Subcutaneous abdominal adipose tissue (tissue), 5 donors: ENCODE data around the gene MAP4K4.

Experiments used
- H3K27ac ChIP-seq: one replicate; pipeline ENCODE4 v1.7.0; 2013; ENCODE audit warnings: low read depth, mild to moderate bottlenecking, inconsistent platforms, low read length, moderate library complexity
- H3K27me3 ChIP-seq, 5 donors: one replicate each; pipeline ENCODE4 v1.7.0; 2013; ENCODE audit warnings: low read length in 5 of 5, inconsistent platforms in 1 of 5; ENCODE audit not compliant: control insufficient read depth in 5 of 5, insufficient read depth in 4 of 5
- H3K36me3 ChIP-seq, 5 donors: one replicate each; pipeline ENCODE4 v1.7.0; 2013; ENCODE audit warnings: low read length in 5 of 5; ENCODE audit not compliant: control insufficient read depth in 5 of 5, insufficient read depth in 5 of 5
- H3K4me1 ChIP-seq, 5 donors: one replicate each; pipeline ENCODE4 v1.7.0; 2013; ENCODE audit warnings: low read length in 5 of 5, mild to moderate bottlenecking in 3 of 5, moderate library complexity in 1 of 5; ENCODE audit not compliant: control insufficient read depth in 5 of 5, insufficient read depth in 5 of 5
- H3K4me3 ChIP-seq, 5 donors: one replicate each; pipeline ENCODE4 v1.7.0; 2013; ENCODE audit warnings: low read length in 5 of 5, low read depth in 1 of 5
- H3K9ac ChIP-seq, 5 donors: one replicate each; pipeline ENCODE4 v1.7.0; 2013; ENCODE audit warnings: low read length in 5 of 5, mild to moderate bottlenecking in 4 of 5, moderate library complexity in 3 of 5
- H3K9me3 ChIP-seq, 5 donors: one replicate each; pipeline ENCODE4 v1.7.0; 2013; ENCODE audit warnings: low read length in 5 of 5; ENCODE audit not compliant: control insufficient read depth in 5 of 5
- donor health status: healthy.
- donor health status: healthy.
- donor health status: healthy.
- donor health status: healthy.
- donor health status: healthy.

MAP4K4 gene

DNA sequence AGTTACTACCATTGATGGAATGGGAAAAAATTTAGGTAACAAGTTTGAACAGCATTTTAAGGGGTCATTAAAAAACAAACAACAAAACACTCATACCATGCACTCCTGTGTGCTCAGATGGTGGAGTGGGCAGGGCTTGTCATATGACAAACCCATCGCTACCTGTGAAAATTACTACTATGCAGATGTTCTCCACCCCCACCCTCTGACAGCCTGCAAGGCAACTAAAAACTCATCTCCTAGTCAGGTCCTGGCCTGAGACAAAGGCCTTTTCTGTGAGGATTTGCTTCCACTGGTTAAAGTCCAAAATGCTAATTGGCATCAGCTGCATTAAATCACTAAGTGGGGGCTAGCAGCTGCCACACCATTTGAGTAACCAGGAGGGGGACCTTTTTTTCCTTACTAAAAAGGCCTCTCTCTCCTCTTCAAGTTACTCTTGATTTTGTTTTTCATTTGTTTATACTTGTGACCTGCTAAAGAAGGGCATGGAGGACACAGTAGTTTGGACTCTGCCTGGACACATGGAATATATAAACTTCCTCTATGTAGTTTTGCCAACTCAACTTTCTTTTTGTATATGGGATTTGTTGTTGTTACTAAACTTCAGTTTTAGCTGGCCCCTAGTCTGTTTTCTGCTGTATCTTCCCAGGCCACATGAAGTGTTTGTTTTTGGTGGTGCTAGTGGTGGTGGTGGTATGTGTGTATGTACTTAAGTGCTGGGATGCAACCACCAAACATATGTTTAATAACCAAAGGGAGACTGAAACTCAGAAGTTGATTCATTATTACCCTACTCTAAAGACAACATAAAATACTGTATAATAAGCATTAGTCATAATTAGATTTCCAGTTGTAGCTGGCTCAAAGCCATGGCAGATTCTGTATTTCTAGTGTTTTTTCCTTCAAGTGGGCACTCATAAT is 121.3 kb downstream of the MAP4K4 start:
- Histone ChIP-seq H3K9me3 (no peaks in the 10 kb centered on the region), H3K27ac (no peak overlapping the region), H3K9ac (no peak overlapping the region), H3K36me3 (no peaks in the 10 kb centered on the region), H3K27me3 (no peaks in the 10 kb centered on the region), H3K4me1 (peaks cover 2 to 39% (median 35%) of the 10 kb centered on the region in 5 donors), H3K4me3 (no peak overlapping the region)

DNA sequence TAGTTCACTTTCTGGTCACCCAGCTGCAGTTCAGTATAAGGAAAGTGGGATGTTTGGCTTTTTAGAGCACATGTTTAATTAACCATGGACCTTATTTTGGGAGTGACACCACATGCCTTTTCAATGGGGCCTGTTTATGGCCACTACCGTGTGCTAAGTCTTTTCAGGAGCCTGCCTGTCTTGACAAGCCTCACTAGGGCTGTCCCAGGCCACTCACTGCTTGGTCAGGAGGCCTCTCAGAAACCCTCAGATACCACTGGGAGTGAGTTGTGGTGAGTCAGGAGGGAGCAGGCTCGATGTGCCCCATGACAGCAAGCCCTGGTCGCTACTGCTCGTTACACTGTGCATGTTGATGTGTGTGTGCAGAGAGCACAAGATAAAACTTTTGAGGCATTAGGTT is 123.0 kb downstream of the MAP4K4 start:
- Histone ChIP-seq H3K36me3 (peaks cover 0 to 7% (median 2%) of the 10 kb centered on the region in 5 donors), H3K9ac (no peak overlapping the region), H3K27me3 (no peaks in the 10 kb centered on the region), H3K4me3 (no peak overlapping the region), H3K27ac (no peak overlapping the region), H3K9me3 (no peaks in the 10 kb centered on the region), H3K4me1 (peaks cover 2 to 31% (median 30%) of the 10 kb centered on the region in 5 donors)

DNA sequence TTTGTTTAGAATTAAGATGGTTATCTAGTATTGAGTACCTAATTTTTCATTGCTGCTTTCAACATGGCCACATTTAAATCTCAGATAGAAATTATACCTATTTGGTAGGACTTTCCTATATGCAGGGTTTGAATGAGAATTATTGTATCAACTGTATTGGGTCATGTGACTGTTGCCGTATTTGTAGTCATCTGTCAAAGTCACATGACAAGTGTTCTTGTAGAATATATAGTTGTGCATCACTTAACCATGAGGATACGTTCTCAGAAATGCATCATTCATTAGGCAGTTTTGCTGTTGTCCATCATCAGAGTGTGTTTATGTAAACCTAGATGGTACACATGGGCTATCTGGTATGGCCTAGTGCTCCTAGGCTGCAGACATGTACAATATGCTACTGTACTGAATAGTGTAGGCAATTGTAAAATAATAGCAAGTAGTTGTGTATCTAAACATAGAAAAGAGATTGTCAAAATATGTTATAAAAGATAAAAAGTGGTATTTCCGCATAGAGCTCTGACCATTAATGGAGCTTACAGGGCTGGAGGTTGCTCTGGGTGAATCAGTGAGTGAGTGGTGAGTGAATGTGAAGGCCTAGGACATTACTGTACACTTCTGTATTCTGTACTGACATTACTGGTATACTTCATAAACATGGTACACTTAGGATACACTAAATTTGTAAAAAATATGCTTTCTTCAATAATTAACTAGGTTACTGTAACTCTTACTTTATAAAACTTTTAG is 123.7 kb downstream of the MAP4K4 start:
- Histone ChIP-seq H3K4me3 (no peak overlapping the region), H3K27ac (no peak overlapping the region), H3K9ac (no peak overlapping the region), H3K36me3 (peaks cover 0 to 8% (median 2%) of the 10 kb centered on the region in 5 donors), H3K4me1 (peaks cover 2 to 24% (median 23%) of the 10 kb centered on the region in 5 donors), H3K27me3 (no peaks in the 10 kb centered on the region), H3K9me3 (no peaks in the 10 kb centered on the region)

DNA sequence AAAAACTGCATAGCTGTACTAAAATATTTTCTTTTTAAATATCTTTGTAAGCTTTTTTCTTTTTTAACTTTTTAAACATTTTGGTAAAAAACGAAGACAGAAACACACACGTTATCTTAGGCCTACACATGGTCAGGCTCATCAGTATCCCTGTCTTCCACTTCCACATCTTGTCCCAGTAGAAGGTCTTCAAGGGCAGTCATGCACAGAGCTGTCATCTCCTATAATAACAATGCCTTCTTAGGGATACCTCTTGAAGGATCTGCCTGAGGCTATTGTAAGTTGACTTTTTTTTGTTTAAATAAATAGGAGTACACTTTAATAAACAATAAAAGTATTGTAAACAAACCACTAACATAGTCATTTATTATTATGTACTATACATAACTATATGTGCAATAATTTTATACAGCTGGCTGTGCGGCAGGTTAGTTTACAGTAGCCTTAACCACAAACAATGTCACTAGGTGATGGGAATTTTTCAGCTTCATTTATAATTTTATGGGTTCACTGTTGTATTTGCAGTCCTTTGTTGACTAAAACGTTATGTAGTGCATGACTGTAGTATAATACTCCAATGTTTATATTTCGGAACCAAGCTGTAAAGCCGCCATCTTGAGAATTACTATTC is 124.4 kb downstream of the MAP4K4 start:
- H3K9ac ChIP-seq = no peak overlapping the region
- no peaks in the 10 kb centered on the region for H3K9me3 ChIP-seq
- no peaks in the 10 kb centered on the region for H3K27me3 ChIP-seq
- no peak overlapping the region for H3K4me3 ChIP-seq
- no peak overlapping the region for H3K27ac ChIP-seq
- H3K4me1 ChIP-seq = peaks cover 0 to 22% (median 17%) of the 10 kb centered on the region in 5 donors
- H3K36me3 ChIP-seq = peaks cover 2 to 14% (median 6%) of the 10 kb centered on the region in 5 donors

DNA sequence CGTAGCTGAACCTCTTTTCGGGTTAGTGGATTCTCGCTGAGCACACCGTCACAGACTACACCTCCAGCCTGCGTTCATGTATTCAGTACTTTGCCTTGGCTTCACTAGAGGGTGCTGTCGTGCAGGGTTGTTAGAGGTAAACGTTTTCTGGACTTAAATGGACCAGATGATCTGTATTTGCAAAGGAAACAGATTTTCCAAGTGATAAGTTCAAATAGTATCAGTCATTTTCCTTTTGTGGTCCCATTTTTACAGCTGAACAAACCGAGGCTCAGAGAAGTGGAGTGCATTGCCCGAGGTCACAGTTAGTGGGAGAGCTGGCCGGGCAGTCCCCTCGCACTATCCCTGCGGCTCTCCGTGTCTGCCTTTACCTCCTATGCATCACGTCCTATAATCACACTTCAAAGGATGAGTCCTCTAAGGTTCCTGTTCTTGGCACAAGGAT is 125.9 kb downstream of the MAP4K4 start:
- Histone ChIP-seq H3K9ac (no peak overlapping the region), H3K27ac (no peak overlapping the region), H3K4me1 (peaks cover 0 to 36% (median 16%) of the 10 kb centered on the region in 5 donors)

DNA sequence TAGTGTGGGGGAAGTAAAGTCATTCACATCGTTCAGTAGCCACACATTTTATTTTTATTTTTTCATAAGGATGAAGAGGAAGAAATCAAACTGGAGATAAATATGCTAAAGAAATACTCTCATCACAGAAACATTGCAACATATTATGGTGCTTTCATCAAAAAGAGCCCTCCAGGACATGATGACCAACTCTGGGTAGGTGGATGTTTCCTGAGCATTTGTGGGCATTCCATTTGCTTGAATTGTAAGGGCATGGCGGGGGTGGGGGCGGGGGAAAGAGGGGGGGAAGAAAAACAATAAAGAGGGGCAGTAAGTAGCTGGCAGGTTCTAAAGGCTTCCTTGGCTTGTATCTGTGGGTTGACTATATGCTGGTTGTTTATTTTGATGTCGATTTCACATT is 126.4 kb downstream of the MAP4K4 start:
- no peaks in the 10 kb centered on the region for H3K27me3 ChIP-seq
- no peak overlapping the region for H3K27ac ChIP-seq
- H3K4me1 ChIP-seq = peaks cover 2 to 36% (median 15%) of the 10 kb centered on the region in 5 donors
- H3K9ac ChIP-seq = no peak overlapping the region
- H3K9me3 ChIP-seq = no peaks in the 10 kb centered on the region
- no peak overlapping the region for H3K4me3 ChIP-seq
- H3K36me3 ChIP-seq = peaks cover 3 to 26% (median 15%) of the 10 kb centered on the region in 5 donors

More for the DNA sequence above, 125.9 kb downstream of the MAP4K4 start:
- Histone ChIP-seq H3K27me3 (no peaks in the 10 kb centered on the region), H3K9me3 (no peaks in the 10 kb centered on the region), H3K4me3 (no peak overlapping the region), H3K36me3 (peaks cover 3 to 25% (median 15%) of the 10 kb centered on the region in 5 donors)

DNA sequence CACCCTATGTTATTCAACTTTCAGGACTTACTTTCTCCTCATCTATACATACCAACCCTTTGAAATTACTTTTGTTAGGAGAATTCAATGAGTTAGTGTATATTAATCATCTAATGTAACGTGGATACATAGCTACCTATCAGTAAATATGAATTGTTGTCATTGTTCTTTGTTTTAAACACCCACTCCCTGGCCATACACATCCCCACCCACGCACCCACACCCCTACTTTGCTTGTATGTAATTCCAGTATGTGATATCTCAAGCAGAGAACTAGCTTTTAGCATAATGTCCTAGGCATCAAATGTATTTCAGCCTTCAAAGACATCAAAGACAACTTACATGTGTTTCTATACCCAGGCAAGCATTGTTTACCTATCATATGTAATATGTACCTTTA is 129.2 kb downstream of the MAP4K4 start:
- H3K4me1 ChIP-seq = peaks cover 8 to 48% (median 20%) of the 10 kb centered on the region in 5 donors
- no peaks in the 10 kb centered on the region for H3K27me3 ChIP-seq
- H3K36me3 ChIP-seq = peaks cover 11 to 44% (median 23%) of the 10 kb centered on the region in 5 donors
- no peak overlapping the region for H3K4me3 ChIP-seq
- no peak overlapping the region for H3K9ac ChIP-seq
- no peak overlapping the region for H3K27ac ChIP-seq
- H3K9me3 ChIP-seq = no peaks in the 10 kb centered on the region

DNA sequence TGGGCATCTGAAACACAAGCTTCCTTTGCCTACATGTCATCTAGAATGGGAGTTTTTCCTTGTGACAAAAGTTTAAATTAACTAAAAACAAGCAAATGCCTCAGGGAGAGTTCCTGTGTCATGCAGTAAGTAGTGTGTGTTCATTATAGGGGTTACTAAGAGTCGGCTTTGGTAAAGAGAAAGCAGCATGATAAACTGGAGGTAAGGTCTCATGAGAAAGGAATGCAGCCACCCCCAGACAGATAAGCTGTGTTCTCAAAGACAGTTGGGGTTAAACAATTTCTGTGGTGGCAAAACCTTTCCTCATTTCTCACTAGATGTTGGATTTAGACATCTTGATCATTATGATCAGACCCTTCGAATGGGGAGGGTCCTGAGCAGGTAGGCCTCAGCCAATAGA is 129.7 kb downstream of the MAP4K4 start:
- no peak overlapping the region for H3K27ac ChIP-seq

DNA sequence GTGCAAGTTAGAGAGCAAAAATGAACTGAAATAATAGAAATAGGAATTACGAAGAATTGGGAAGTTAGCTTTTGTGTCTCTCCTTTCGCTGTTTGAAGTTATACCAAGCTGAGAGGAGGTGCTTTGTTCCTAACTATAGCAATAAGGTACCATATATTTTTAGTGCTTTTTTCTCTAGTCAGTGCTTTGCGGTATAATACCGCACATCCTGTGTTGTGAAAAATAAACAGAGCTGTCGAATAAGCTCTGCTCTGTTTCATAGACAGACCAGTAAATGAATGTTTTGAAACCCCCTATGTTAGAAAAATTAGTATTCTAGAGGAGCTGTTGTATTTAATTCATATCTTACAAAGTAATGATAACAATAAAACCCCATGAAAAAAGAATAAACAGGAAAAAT is 130.8 kb downstream of the MAP4K4 start:
- Histone ChIP-seq H3K9ac (no peak overlapping the region), H3K27me3 (no peaks in the 10 kb centered on the region), H3K4me3 (no peak overlapping the region), H3K4me1 (peaks cover 8 to 47% (median 15%) of the 10 kb centered on the region in 5 donors), H3K27ac (no peak overlapping the region), H3K9me3 (no peaks in the 10 kb centered on the region), H3K36me3 (peaks cover 11 to 50% (median 27%) of the 10 kb centered on the region in 5 donors)

More for the DNA sequence above, 129.7 kb downstream of the MAP4K4 start:
- Histone ChIP-seq H3K4me1 (peaks cover 8 to 50% (median 20%) of the 10 kb centered on the region in 5 donors), H3K27me3 (no peaks in the 10 kb centered on the region), H3K9me3 (no peaks in the 10 kb centered on the region), H3K9ac (no peak overlapping the region), H3K4me3 (no peak overlapping the region), H3K36me3 (peaks cover 11 to 46% (median 24%) of the 10 kb centered on the region in 5 donors)
